Mesodermal cell (in vitro differentiated cells): Measurements from ENCODE around the gene ATF2.

Source experiments
- H3K27ac ChIP-seq: 2 replicates; pipeline ENCODE4 v1.7.0; 2013; ENCODE audit warnings: mild to moderate bottlenecking, low read depth, low read length, moderate library complexity; ENCODE audit not compliant: severe bottlenecking
- H3K36me3 ChIP-seq: 2 replicates; pipeline ENCODE4 v1.7.1; 2013; ENCODE audit warnings: mild to moderate bottlenecking, low read length, moderate library complexity; ENCODE audit not compliant: control insufficient read depth, insufficient read depth
- H3K4me1 ChIP-seq: one replicate; pipeline ENCODE4 v1.7.1; 2013; ENCODE audit warnings: mild to moderate bottlenecking, low read length; ENCODE audit not compliant: insufficient read depth, control insufficient read depth, poor library complexity, severe bottlenecking
- H3K4me3 ChIP-seq: 2 replicates; pipeline ENCODE4 v1.7.0; 2013; ENCODE audit warnings: low read length, control low read depth, mild to moderate bottlenecking; ENCODE audit not compliant: insufficient read depth, poor library complexity, severe bottlenecking; ENCODE audit errors: extremely low read depth
- H3K9me3 ChIP-seq: 2 replicates; pipeline ENCODE4 v1.7.1; 2013; ENCODE audit warnings: mild to moderate bottlenecking, low read length, moderate library complexity; ENCODE audit not compliant: control insufficient read depth
- WGBS, 2 experiments: methylation state at CpG; one replicate each; pipeline ENCODE4 v1.1.5; 2013; ENCODE audit warnings: missing lambda C conversion rate in 2 of 2; ENCODE audit not compliant: insufficient coverage in 2 of 2; 5-methylcytosine and 5-hydroxymethylcytosine counted together

The ATF2 gene

GRCh38 chr2:175055993-175056392 is 112.0 kb downstream of the ATF2 start:
- Histone ChIP-seq H3K36me3 (peaks cover 12% of the 10 kb centered on the region), H3K27ac (no peak overlapping the region), H3K4me1 (no peaks in the 10 kb centered on the region), H3K4me3 (no peak overlapping the region), H3K9me3 (no peaks in the 10 kb centered on the region)

- Histone ChIP-seq H3K9me3 (no peaks in the 10 kb centered on the region), H3K27ac (no peak overlapping the region)
- no CpG with 5 or more reads among the region's 4 CpGs for WGBS, 2 experiments
These were observed 113.7 kb downstream of the ATF2 start for GRCh38 chr2:175054340-175054739.

DNA sequence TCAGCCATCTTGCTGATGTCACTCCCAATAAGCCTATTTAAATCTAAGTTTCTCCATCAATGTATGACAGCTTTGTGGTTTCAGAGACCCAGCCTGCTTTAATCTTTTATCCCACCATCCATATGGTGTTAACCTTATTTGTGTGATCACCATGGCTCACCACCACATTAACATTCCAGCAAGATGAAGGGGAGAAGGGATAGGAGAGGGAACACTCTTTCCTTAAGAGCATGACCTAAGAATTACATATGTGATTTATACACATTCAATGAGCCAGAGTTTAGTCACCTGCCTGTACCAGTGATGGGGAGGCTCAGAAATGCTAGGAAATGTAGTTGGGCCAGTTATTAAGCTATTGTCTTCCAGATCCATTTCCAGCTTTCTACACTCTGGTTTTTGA is 118.3 kb downstream of the ATF2 start:
- no peak overlapping the region for H3K27ac ChIP-seq
- H3K4me3 ChIP-seq: no peak overlapping the region
- no peaks in the 10 kb centered on the region for H3K36me3 ChIP-seq
- H3K9me3 ChIP-seq: no peaks in the 10 kb centered on the region
- H3K4me1 ChIP-seq: no peaks in the 10 kb centered on the region

More at GRCh38 chr2:175054340-175054739, 113.7 kb downstream of the ATF2 start:
- Histone ChIP-seq H3K4me3 (no peak overlapping the region), H3K4me1 (no peaks in the 10 kb centered on the region), H3K36me3 (peaks cover 11% of the 10 kb centered on the region)

- H3K4me1 ChIP-seq: no peaks in the 10 kb centered on the region
- no peak overlapping the region for H3K4me3 ChIP-seq
- H3K27ac ChIP-seq: no peak overlapping the region
- no peaks in the 10 kb centered on the region for H3K9me3 ChIP-seq
- no peaks in the 10 kb centered on the region for H3K36me3 ChIP-seq
- WGBS, 2 experiments: no CpG with 5 or more reads among the region's 2 CpGs
These were observed 119.7 kb downstream of the ATF2 start for GRCh38 chr2:175048275-175048674.

DNA sequence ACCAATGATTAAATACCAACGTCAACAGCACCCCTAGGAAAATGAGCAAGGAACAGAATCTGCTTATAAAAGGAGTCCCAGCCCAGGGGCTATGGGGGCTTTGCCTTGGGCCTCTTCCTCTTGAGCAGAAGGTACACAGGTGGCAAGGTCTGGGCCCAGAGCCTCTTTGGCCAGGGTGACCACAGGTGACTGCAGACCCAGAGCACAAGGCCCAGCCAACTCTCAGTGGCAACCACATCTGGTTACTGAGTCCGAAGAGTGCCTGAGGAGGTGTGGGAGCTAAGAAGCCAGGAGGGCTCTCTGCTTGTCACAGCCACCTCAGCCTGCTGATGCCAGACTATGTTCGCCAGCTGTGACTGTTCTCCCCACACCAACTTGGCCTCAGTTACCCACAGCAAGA is 128.5 kb downstream of the ATF2 start:
- 79 to 100% methylated on average over 2 of the region's 3 CpGs for WGBS, 2 experiments
- H3K36me3 ChIP-seq: no peaks in the 10 kb centered on the region
- H3K4me3 ChIP-seq: no peak overlapping the region
- no peaks in the 10 kb centered on the region for H3K9me3 ChIP-seq
- H3K4me1 ChIP-seq: peaks cover 6% of the 10 kb centered on the region
- no peak overlapping the region for H3K27ac ChIP-seq

GRCh38 chr2:175039031-175039430 is 129.0 kb downstream of the ATF2 start:
- no peaks in the 10 kb centered on the region for H3K9me3 ChIP-seq
- H3K4me1 ChIP-seq: peaks cover 6% of the 10 kb centered on the region
- 85 to 91% methylated on average over 4 of the region's 5 CpGs for WGBS, 2 experiments
- no peak overlapping the region for H3K4me3 ChIP-seq
- H3K27ac ChIP-seq: no peak overlapping the region
- no peaks in the 10 kb centered on the region for H3K36me3 ChIP-seq

DNA sequence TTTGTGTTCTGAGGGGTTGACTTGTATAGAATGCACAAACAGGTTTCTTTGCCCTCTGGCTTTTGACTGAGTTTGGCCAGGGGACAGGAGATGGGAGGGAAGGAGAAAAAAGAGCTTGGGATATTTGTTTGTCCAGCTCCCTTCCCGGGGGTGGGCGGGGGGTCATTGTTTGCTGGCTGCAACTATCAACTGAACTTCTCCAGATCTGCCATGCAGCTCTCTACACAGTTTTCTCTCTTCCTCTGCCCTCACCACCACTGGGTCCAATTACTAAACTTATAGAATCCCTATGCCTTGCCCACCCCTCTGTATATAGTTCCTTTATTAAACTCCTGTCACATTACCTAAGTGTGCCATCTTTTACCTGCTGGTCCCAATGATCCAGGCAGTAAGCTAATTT is 130.1 kb downstream of the ATF2 start:
- Histone ChIP-seq H3K36me3 (no peaks in the 10 kb centered on the region), H3K9me3 (no peaks in the 10 kb centered on the region), H3K27ac (no peak overlapping the region), H3K4me1 (peaks cover 6% of the 10 kb centered on the region), H3K4me3 (no peak overlapping the region)
- 100% methylated on average over 2 of the region's 2 CpGs for WGBS, 2 experiments

- Histone ChIP-seq H3K36me3 (no peaks in the 10 kb centered on the region), H3K4me1 (peaks cover 6% of the 10 kb centered on the region), H3K9me3 (no peaks in the 10 kb centered on the region), H3K4me3 (no peak overlapping the region), H3K27ac (no peak overlapping the region)
- no CpG with 5 or more reads among the region's 5 CpGs for WGBS, 2 experiments
These were observed 131.4 kb downstream of the ATF2 start for GRCh38 chr2:175036582-175037018.

GRCh38 chr2:175035806-175036205 is 132.2 kb downstream of the ATF2 start:
- 69 to 89% methylated on average over 3 of the region's 3 CpGs for WGBS, 2 experiments
- H3K4me3 ChIP-seq: no peak overlapping the region
- peaks cover 6% of the 10 kb centered on the region for H3K4me1 ChIP-seq
- no peaks in the 10 kb centered on the region for H3K36me3 ChIP-seq
- H3K27ac ChIP-seq: no peak overlapping the region
- no peaks in the 10 kb centered on the region for H3K9me3 ChIP-seq

GRCh38 chr2:175034716-175035115 is 133.3 kb downstream of the ATF2 start:
- H3K36me3 ChIP-seq: no peaks in the 10 kb centered on the region
- no peaks in the 10 kb centered on the region for H3K9me3 ChIP-seq
- H3K27ac ChIP-seq: no peak overlapping the region
- 68 to 100% methylated on average over 2 to 3 of the region's 3 CpGs for WGBS, 2 experiments
- no peak overlapping the region for H3K4me3 ChIP-seq
- H3K4me1 ChIP-seq: peaks cover 6% of the 10 kb centered on the region

GRCh38 chr2:175030380-175031271 is 137.4 kb downstream of the ATF2 start:
- Histone ChIP-seq H3K27ac (no peak overlapping the region), H3K4me3 (no peak overlapping the region), H3K36me3 (no peaks in the 10 kb centered on the region), H3K4me1 (no peaks in the 10 kb centered on the region), H3K9me3 (no peaks in the 10 kb centered on the region)
- WGBS, 2 experiments: 74 to 79% methylated on average over 4 to 5 of the region's 5 CpGs
